Chondrocyte (in vitro differentiated cells): ENCODE measurements around the gene POP7. TPM values are rescaled to one million over a fixed set of nuclear protein-coding genes. Genes with fewer than 3 reads are reported as not detected.

ENCODE experiments used
- DNase-seq: peaks from one replicate; pipeline ENCODE4 v3.0.0; 2021; ENCODE audit warnings: mixed read lengths, low spot score
- H3K27ac Mint-ChIP-seq: one replicate; pipeline ENCODE4 v1.8.0; 2021; ENCODE audit warnings: mild to moderate bottlenecking, moderate library complexity, mixed read lengths; ENCODE audit not compliant: unreplicated experiment
- H3K27me3 Mint-ChIP-seq: 2 replicates; pipeline ENCODE4 v1.8.0; 2021; ENCODE audit warnings: low read depth, mixed read lengths
- H3K36me3 Mint-ChIP-seq: 2 replicates; pipeline ENCODE4 v1.8.0; 2021; ENCODE audit warnings: low read depth, mixed read lengths
- H3K4me1 Mint-ChIP-seq: 2 replicates; pipeline ENCODE4 v1.8.0; 2021; ENCODE audit warnings: low read depth, mild to moderate bottlenecking, mixed read lengths
- H3K4me3 Mint-ChIP-seq: one replicate; pipeline ENCODE4 v1.8.0; 2021; ENCODE audit warnings: mild to moderate bottlenecking, moderate library complexity, mixed read lengths; ENCODE audit not compliant: unreplicated experiment
- H3K9me3 Mint-ChIP-seq: 2 replicates; pipeline ENCODE4 v1.8.0; 2021; ENCODE audit warnings: low read depth, mixed read lengths
- CTCF ChIP-seq: fragments of 200-600 bp; sonication (generic); IDR thresholded peaks from 2 replicates; pipeline ENCODE4 v1.5.0; 2021; ENCODE audit warnings: antibody characterized with exemption, mild to moderate bottlenecking, moderate library complexity
- total RNA-seq: library from RNA; stranded (reverse); gene quantifications from 3 replicates; pipeline ENCODE4 v1.2.1, GENCODE V29; 2021

POP7 gene
- total RNA-seq, 1 donor from 2014 or later, result 25.5 TPM

- TF ChIP-seq CTCF, result no peak
- H3K27me3 Mint-ChIP-seq, result no peaks in the 10 kb centered on the region
- peaks cover 6% of the 10 kb centered on the region for H3K4me1 Mint-ChIP-seq
- H3K9me3 Mint-ChIP-seq, result no peaks in the 10 kb centered on the region
- H3K27ac Mint-ChIP-seq, result peak overlapping the region; percentile 29
- H3K4me3 Mint-ChIP-seq, result no peak overlapping the region
- peaks cover 9% of the 10 kb centered on the region for H3K36me3 Mint-ChIP-seq
- no peak for DNase-seq
Observed at GRCh38 chr7:100678291-100678984, 27.5 kb upstream of the POP7 start.

- DNase-seq, result no peak
- Mint-ChIP-seq H3K4me3 (peak overlapping the region; percentile 31), H3K36me3 (peaks cover 9% of the 10 kb centered on the region), H3K9me3 (no peaks in the 10 kb centered on the region), H3K4me1 (peaks cover 6% of the 10 kb centered on the region), H3K27ac (peak overlapping the region; percentile 84), H3K27me3 (no peaks in the 10 kb centered on the region)
- TF ChIP-seq CTCF, result no peak
Observed at GRCh38 chr7:100679129-100679926, 26.6 kb upstream of the POP7 start.

- Mint-ChIP-seq H3K27ac (no peak overlapping the region), H3K4me1 (peaks cover 6% of the 10 kb centered on the region), H3K27me3 (no peaks in the 10 kb centered on the region), H3K36me3 (peaks cover 9% of the 10 kb centered on the region), H3K4me3 (no peak overlapping the region), H3K9me3 (no peaks in the 10 kb centered on the region)
- no peak for DNase-seq
- no peak for TF ChIP-seq CTCF
Observed at GRCh38 chr7:100679927-100680575, 25.9 kb upstream of the POP7 start.

- H3K4me1 Mint-ChIP-seq, result peaks cover 6% of the 10 kb centered on the region
- no peak for TF ChIP-seq CTCF
- H3K27me3 Mint-ChIP-seq, result no peaks in the 10 kb centered on the region
- DNase-seq, result no peak
- no peaks in the 10 kb centered on the region for H3K9me3 Mint-ChIP-seq
- no peak overlapping the region for H3K4me3 Mint-ChIP-seq
- H3K36me3 Mint-ChIP-seq, result peaks cover 14% of the 10 kb centered on the region
- no peak overlapping the region for H3K27ac Mint-ChIP-seq
Observed at GRCh38 chr7:100680576-100681271, 25.2 kb upstream of the POP7 start.
